ENCODE measurements around the gene INSIG1.

INSIG1 gene

DNA sequence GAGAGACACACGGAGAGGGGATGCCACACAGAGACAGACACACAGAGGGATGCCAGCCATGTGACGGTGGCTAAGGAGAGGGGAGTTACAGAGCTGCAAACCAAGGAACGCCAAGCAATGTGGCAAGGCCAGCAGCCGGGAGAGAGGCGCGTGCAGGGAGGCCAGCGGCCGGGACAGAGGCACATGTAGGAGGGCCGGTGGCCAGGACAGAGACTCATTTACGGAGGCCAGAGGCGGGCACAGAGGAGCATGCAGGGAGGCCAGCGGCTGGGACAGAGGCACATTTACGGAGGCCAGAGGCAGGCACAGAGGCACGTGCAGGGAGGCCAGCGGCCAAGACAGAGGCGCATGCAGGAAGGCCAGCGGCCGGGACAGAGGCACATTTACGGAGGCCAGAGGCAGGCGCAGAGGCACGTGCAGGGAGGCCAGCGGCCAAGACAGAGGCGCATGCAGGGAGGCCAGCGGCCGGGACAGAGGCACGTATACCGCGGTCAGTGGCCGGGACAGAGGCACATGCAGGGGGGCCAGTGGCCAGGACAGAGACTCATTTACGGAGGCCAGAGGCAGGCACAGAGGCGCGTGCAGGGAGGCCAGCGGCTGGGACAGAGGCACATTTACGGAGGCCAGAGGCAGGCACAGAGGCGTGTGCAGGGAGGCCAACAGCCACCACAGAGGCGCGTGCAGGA, 40.4 kb downstream of the INSIG1 start:
- DNase-seq (ENCODE audit: low read depth) = no peak
- H3K4me3 ChIP-seq (ENCODE audit: control insufficient read depth, low read depth, low read length) = no peak overlapping the region
- TF ChIP-seq, protein P1, sequence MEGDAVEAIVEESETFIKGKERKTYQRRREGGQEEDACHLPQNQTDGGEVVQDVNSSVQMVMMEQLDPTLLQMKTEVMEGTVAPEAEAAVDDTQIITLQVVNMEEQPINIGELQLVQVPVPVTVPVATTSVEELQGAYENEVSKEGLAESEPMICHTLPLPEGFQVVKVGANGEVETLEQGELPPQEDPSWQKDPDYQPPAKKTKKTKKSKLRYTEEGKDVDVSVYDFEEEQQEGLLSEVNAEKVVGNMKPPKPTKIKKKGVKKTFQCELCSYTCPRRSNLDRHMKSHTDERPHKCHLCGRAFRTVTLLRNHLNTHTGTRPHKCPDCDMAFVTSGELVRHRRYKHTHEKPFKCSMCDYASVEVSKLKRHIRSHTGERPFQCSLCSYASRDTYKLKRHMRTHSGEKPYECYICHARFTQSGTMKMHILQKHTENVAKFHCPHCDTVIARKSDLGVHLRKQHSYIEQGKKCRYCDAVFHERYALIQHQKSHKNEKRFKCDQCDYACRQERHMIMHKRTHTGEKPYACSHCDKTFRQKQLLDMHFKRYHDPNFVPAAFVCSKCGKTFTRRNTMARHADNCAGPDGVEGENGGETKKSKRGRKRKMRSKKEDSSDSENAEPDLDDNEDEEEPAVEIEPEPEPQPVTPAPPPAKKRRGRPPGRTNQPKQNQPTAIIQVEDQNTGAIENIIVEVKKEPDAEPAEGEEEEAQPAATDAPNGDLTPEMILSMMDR (IDR thresholded peaks at IDR 0.05; ENCODE audit: control insufficient read depth, insufficient read depth, low read depth, low read length, missing control alignments) = no peak

DNA sequence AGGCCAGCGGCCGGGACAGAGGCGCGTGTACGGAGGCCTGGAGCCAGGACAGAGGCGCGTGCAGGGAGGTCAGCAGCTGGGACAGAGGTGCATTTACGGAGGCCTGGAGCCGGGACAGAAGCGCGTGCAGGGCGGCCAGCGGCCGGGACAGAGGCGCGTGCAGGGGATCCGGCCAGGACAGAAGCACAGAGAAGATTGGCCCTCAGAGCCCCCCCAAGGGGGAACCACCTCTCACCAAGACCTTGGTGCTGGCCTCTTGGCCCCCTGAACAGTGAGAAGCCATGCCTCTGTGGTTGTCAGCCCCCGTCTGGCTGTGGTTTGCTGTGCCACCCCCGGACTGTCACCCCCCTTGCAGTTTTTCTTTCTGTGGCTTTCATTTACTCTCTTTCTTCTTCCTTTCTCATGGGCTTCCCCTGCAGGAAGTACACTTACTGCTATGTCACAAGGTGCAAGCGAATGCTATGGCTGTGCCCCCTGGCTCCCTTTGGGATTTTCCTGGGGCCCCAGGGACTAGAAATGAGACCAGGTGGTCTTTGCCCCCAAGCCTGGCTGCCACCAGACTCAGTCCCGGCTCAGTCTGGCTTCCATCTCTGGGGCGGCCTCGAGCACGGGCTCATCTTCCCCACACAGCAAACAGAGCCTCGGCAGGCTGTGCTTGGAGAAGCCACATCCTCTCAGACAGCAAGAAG, 41.1 kb downstream of the INSIG1 start:
- TF ChIP-seq, protein P1 (IDR thresholded peaks at IDR 0.05; ENCODE audit: control insufficient read depth, insufficient read depth, low read depth, low read length, missing control alignments) = no peak
- DNase-seq (ENCODE audit: low read depth) = no peak
- no peak overlapping the region for H3K4me3 ChIP-seq (ENCODE audit: control insufficient read depth, low read depth, low read length)

DNA sequence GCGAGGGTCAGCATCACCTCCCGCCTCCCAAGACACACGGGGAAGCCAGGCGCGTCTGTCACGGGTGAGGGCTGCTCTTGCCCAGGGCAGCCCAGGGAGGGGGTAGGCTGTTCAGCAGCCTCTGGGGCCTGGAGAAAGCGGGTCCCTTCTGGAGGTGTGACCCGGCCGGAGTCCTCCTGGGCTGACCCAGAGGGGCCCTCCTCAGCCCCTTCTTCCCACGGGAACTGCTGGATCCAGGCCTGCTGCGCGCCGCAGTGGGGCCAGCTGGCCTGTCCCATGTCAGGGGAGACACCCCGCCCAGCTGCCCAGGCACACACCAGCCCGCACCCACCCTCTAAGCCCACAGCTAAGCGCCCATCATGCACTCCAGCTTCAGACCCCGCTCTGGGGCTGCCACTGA, 41.8 kb downstream of the INSIG1 start:
- no peak for DNase-seq (ENCODE audit: low read depth)
- TF ChIP-seq, protein P1 (IDR thresholded peaks at IDR 0.05; ENCODE audit: control insufficient read depth, insufficient read depth, low read depth, low read length, missing control alignments) = no peak
- no peak overlapping the region for H3K4me3 ChIP-seq (ENCODE audit: control insufficient read depth, low read depth, low read length)

DNA sequence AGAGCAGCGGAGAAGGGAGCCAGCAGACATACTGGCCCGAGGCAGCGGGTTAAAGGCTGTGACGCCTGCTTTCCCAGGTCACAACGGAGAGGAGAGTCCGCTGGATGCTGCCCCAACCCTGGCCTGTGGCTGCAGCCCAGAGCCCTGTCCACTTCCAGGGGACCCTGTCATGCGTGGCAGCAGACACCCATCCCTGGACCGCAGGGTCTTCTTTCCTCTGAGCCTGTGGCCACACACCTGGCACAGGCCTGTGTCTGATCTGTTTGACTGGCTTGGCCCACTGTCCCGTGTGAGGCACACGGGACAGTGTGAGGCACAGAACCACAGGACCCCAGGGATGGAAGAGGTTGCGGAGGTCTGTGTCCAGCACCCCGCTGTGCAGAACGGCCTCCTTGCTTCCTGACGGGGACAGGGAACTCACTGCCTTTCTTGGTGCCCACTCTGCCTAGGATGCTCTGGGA, 42.4 kb downstream of the INSIG1 start:
- TF ChIP-seq, protein P1 (IDR thresholded peaks at IDR 0.05; ENCODE audit: control insufficient read depth, insufficient read depth, low read depth, low read length, missing control alignments) = no peak
- no peak overlapping the region for H3K4me3 ChIP-seq (ENCODE audit: control insufficient read depth, low read depth, low read length)
- no peak for DNase-seq (ENCODE audit: low read depth)

DNA sequence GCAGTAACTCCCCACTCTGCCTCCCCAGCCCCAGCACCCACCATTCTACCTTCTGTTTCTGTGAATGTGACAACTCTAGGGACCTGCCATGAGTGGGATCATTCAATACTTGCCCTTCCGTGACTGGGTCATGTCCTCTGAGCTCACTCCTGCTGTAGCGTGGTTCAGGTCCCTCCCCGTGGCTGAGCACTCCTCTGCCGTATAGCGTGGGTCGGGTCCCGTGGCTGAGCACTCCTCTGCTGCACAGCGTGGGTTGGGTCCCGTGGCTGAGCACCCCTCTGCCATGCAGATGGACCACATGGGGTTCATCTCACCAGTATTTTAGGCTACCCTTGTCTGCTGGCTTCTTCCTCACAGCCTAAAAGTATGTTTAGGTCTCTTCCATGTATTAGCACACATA, 43.0 kb downstream of the INSIG1 start:
- DNase-seq (ENCODE audit: low read depth) = no peak
- TF ChIP-seq, protein P1 (IDR thresholded peaks at IDR 0.05; ENCODE audit: control insufficient read depth, insufficient read depth, low read depth, low read length, missing control alignments) = no peak
- H3K4me3 ChIP-seq (ENCODE audit: control insufficient read depth, low read depth, low read length) = no peak overlapping the region

DNA sequence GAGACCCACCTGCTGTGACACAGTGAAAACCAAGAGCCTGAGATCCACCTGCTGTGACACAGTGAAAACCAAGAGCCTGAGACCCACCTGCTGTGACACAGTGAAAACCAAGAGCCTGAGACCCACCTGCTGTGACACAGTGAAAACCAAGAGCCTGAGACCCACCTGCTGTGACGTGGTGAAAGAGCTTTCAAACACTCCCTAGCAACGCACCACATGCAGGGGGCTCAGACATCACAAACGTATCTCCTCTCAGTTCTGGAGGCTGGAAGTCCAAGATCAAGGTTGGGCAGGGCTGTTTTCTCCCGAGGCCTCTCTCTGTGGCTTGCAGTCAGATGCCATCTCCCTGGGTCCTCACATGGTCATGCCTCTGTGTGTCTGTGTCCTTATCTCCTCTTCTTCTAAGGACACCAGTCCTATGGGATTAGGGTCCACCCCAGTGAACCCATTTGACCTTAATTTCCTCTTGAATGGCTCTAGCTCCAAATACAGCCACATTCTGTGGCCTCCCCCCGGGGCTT, 43.8 kb downstream of the INSIG1 start:
- no peak for DNase-seq (ENCODE audit: low read depth)
- TF ChIP-seq, protein P1 (IDR thresholded peaks at IDR 0.05; ENCODE audit: control insufficient read depth, insufficient read depth, low read depth, low read length, missing control alignments) = no peak
- no peak overlapping the region for H3K4me3 ChIP-seq (ENCODE audit: control insufficient read depth, low read depth, low read length)
